ENCODE measurements around the gene EMC8. TPM values are rescaled to one million over a fixed set of nuclear protein-coding genes. Genes with fewer than 3 reads are reported as not detected.

The EMC8 gene
- total and polyA plus RNA-seq, 2 donors (not counting 1 experiment from before 2014, with no cell fraction given), result 22.1 to 33.1 TPM

DNA sequence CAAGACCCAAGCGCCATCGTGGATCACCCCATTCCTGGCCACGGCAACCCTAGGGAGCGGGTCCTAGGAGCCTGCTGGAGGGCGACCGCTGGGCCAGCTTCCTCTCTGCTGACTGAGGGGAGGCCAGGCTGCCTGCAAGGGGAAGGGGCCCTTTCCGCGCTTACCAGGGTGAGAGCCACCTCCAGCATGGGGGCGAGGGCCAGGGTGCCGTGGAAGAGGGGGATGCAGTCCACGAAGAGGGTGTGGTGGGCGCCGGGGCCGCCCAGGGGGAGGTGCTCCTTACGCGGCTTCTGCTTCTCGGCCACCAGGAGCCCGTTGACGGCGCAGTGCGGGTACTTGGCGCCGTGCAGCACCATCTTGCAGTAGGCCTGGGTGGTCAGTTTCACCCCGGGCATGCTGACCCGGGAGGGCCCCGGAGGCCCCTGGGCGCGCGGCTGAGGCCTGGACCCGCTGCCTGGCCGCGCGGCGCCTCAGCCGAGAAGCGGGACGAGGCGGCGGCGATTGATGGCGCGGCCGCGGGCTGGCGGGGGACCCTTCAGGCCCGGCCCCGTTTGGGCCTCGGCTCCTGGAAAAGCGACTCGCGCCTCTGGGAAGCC is 345 bp downstream of the EMC8 start:
- H3K4me3 Mint-ChIP-seq, result peak overlapping the region; percentile 92
- no peak for DNase-seq
- H4K20me1 ChIP-seq (ENCODE audit: control insufficient read depth, insufficient read depth, low read length, poor library complexity, severe bottlenecking), result peaks cover 63% of the 10 kb centered on the region
- peak overlapping the region; percentile 96 for H3K4me2 ChIP-seq (replicated peaks; ENCODE audit: low read depth, low read length, poor library complexity, severe bottlenecking)
- peak overlapping the region; percentile 87 for H2AFZ ChIP-seq (ENCODE audit: insufficient read depth, low read depth, low read length, poor library complexity, severe bottlenecking)
- H3K36me3 ChIP-seq (replicated peaks in 1 of 2; ENCODE audit: control extremely low read depth in 1 of 2, control insufficient read depth in 1 of 2, extremely low read depth in 1 of 2, insufficient read depth in 2 of 2, low read length in 1 of 2), result peaks cover 0 to 45% of the 10 kb centered on the region in 2 experiments
- no peak for TF ChIP-seq EZH2 (IDR thresholded peaks at IDR 0.05; ENCODE audit: borderline replicate concordance, insufficient read depth, low read depth, low read length, poor library complexity, severe bottlenecking)
- TF ChIP-seq, protein P1, sequence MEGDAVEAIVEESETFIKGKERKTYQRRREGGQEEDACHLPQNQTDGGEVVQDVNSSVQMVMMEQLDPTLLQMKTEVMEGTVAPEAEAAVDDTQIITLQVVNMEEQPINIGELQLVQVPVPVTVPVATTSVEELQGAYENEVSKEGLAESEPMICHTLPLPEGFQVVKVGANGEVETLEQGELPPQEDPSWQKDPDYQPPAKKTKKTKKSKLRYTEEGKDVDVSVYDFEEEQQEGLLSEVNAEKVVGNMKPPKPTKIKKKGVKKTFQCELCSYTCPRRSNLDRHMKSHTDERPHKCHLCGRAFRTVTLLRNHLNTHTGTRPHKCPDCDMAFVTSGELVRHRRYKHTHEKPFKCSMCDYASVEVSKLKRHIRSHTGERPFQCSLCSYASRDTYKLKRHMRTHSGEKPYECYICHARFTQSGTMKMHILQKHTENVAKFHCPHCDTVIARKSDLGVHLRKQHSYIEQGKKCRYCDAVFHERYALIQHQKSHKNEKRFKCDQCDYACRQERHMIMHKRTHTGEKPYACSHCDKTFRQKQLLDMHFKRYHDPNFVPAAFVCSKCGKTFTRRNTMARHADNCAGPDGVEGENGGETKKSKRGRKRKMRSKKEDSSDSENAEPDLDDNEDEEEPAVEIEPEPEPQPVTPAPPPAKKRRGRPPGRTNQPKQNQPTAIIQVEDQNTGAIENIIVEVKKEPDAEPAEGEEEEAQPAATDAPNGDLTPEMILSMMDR (IDR thresholded peaks at IDR 0.05), result no peak
- peaks cover 19 to 23% of the 10 kb centered on the region in 2 donors for H3K4me1 ChIP-seq (ENCODE audit: control insufficient read depth in 2 of 2, insufficient read depth in 2 of 2, low read length in 2 of 2)
- peak; percentile 8 for ATAC-seq (ENCODE audit: low read depth)
- H3K79me2 ChIP-seq (ENCODE audit: control insufficient read depth, insufficient read depth, low read length), result peaks cover 92% of the 10 kb centered on the region
- peaks cover 57% of the 10 kb centered on the region for H3K4me1 Mint-ChIP-seq
- no peaks in the 10 kb centered on the region for H3K27me3 Mint-ChIP-seq
- peak overlapping the region; percentile 98 for H3K27ac Mint-ChIP-seq
- CTCF ChIA-PET, result interaction anchor here (1.0 to 1.6 kb wide), 2 partner anchors 22 to 140 kb away, joined by 4 to 7 read pairs; no protein-coding TSS in a partner anchor
- H3K27ac ChIP-seq (ENCODE audit: low read length in 2 of 2), result peak overlapping the region in 1 of 2 donors; percentile 97
- POLR2A ChIA-PET, result interaction anchor here (1.7 kb wide), 1 partner anchor 40 kb away, joined by 5 read pairs; no protein-coding TSS in a partner anchor
- H3K9me3 ChIP-seq (ENCODE audit: control extremely low read depth in 1 of 3, control insufficient read depth in 2 of 3, insufficient read depth in 1 of 3, low read length in 2 of 3), result peaks cover 0 to 3% (median 0%) of the 10 kb centered on the region in 3 donors
- H3K9ac ChIP-seq (ENCODE audit: low read length), result peak overlapping the region; percentile 96
- intact Hi-C loops (cut with micrococcal nuclease), result loop anchor here (1.0 to 10.0 kb wide), 4 partner anchors 42 to 244 kb away; partner anchors contain the start of gene C16orf74
- under 1% methylated on average over 49 of the region's 51 CpGs for WGBS (ENCODE audit: insufficient coverage)
- H3K9me3 Mint-ChIP-seq (ENCODE audit: insufficient read depth), result no peaks in the 10 kb centered on the region
- H3K4me3 ChIP-seq (ENCODE audit: control extremely low read depth in 1 of 5, extremely low read depth in 1 of 5, insufficient read depth in 1 of 5, low read depth in 2 of 5, low read length in 4 of 5), result peak overlapping the region; percentile 73 to 93 (median 78)
- no peaks in the 10 kb centered on the region for H3K27me3 ChIP-seq (replicated peaks in 1 of 4; ENCODE audit: control extremely low read depth in 1 of 4, control insufficient read depth in 3 of 4, insufficient read depth in 4 of 4, low read length in 3 of 4)

DNA sequence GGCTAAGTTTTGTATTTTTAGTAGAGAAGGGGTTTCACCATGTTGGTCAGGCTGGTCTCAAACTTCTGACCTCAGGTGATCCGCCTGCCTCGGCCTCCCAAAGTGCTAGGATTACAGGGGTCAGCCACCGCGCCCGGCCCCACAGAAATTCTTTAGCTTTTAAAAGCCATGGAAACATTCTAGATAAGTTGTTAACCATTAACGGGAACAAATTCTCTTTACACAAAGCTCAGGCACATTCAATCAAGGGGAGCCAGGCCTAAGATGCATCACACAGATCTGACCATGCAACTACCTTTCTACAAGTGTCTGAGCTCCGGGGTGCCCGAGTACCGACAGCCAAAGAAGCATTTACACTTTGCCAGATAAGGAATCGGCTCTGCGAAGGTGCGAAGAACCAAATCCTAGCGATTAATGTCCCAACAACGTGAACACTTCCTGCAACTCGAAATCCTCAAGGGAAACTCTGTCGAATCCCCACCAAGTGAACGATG is 1.0 kb downstream of the EMC8 start:
- Mint-ChIP-seq H3K27me3 (no peaks in the 10 kb centered on the region), H3K4me3 (peak overlapping the region; percentile 92), H3K4me1 (peaks cover 51% of the 10 kb centered on the region), H3K27ac (peak overlapping the region; percentile 80), H3K9me3 (ENCODE audit: insufficient read depth) (no peaks in the 10 kb centered on the region)
- DNase-seq (no peak), ATAC-seq (ENCODE audit: low read depth) (no peak)
- H3K4me1 ChIP-seq (ENCODE audit: control insufficient read depth in 2 of 2, insufficient read depth in 2 of 2, low read length in 2 of 2), result peaks cover 19 to 23% of the 10 kb centered on the region in 2 donors
- POLR2A ChIA-PET, result interaction anchor here (1.7 kb wide), 1 partner anchor 39 kb away, joined by 5 read pairs; no protein-coding TSS in a partner anchor
- H3K9me3 ChIP-seq (ENCODE audit: control extremely low read depth in 1 of 3, control insufficient read depth in 2 of 3, insufficient read depth in 1 of 3, low read length in 2 of 3), result peaks cover 0 to 3% (median 0%) of the 10 kb centered on the region in 3 donors
- H4K20me1 ChIP-seq (ENCODE audit: control insufficient read depth, insufficient read depth, low read length, poor library complexity, severe bottlenecking), result peaks cover 63% of the 10 kb centered on the region
- WGBS (ENCODE audit: insufficient coverage), result 34% methylated on average over 17 of the region's 17 CpGs
- H3K27me3 ChIP-seq (replicated peaks in 1 of 4; ENCODE audit: control extremely low read depth in 1 of 4, control insufficient read depth in 3 of 4, insufficient read depth in 4 of 4, low read length in 3 of 4), result no peaks in the 10 kb centered on the region
- H3K4me3 ChIP-seq (ENCODE audit: control extremely low read depth in 1 of 5, extremely low read depth in 1 of 5, insufficient read depth in 1 of 5, low read depth in 2 of 5, low read length in 4 of 5), result peak overlapping the region; percentile 73 to 93 (median 78)
- CTCF ChIA-PET, result interaction anchor here (0.6 to 1.6 kb wide), 6 partner anchors 21 to 377 kb away, joined by 3 to 7 read pairs (median 4); no protein-coding TSS in a partner anchor
- TF ChIP-seq, protein P1 (IDR thresholded peaks at IDR 0.05), result no peak
- TF ChIP-seq EZH2 (IDR thresholded peaks at IDR 0.05; ENCODE audit: borderline replicate concordance, insufficient read depth, low read depth, low read length, poor library complexity, severe bottlenecking), result no peak
- H3K9ac ChIP-seq (ENCODE audit: low read length), result peak overlapping the region; percentile 96
- H3K79me2 ChIP-seq (ENCODE audit: control insufficient read depth, insufficient read depth, low read length), result peaks cover 93% of the 10 kb centered on the region
- H3K36me3 ChIP-seq (replicated peaks in 1 of 2; ENCODE audit: control extremely low read depth in 1 of 2, control insufficient read depth in 1 of 2, extremely low read depth in 1 of 2, insufficient read depth in 2 of 2, low read length in 1 of 2), result peaks cover 0 to 41% of the 10 kb centered on the region in 2 experiments
- H2AFZ ChIP-seq (ENCODE audit: insufficient read depth, low read depth, low read length, poor library complexity, severe bottlenecking), result peak overlapping the region; percentile 21
- H3K4me2 ChIP-seq (replicated peaks; ENCODE audit: low read depth, low read length, poor library complexity, severe bottlenecking), result peak overlapping the region; percentile 96
- H3K27ac ChIP-seq (ENCODE audit: low read length in 2 of 2), result no peak overlapping the region
- intact Hi-C loops (cut with micrococcal nuclease), result loop anchor here (2.0 to 10.0 kb wide), 2 partner anchors 48 to 244 kb away; partner anchors contain the start of gene C16orf74
